A549 (cell line): ENCODE measurements around the gene NEK8. TPM values are rescaled to one million over a fixed set of nuclear protein-coding genes. Genes with fewer than 3 reads are reported as not detected.

Experiments
- ATAC-seq, 2 experiments: fragments of 200-7000 bp in 1 of 2; fragments of >200 bp in 1 of 2; cut with Nextera tagmentation in 1 of 2; cut with Tn5 transposase in 1 of 2; 3 replicates each; pipeline versions ENCODE4 v1.8.0 to v1.9.1; 2018 to 2020; ENCODE audit warnings: mild to moderate bottlenecking in 1 of 2, moderate library complexity in 1 of 2
- CTCF ChIA-PET: fragments of 300-600 bp; sonication (Branson Sonifier 250); formaldehyde crosslinking; extraction: SDS; loops from one replicate; lab custom pipeline; 2021; ENCODE audit warnings: antibody characterized with exemption, inconsistent platforms; lab: Yijun Ruan, JAX
- POLR2A ChIA-PET: fragments of 350-600 bp; formaldehyde crosslinking; extraction: SDS; loops from one replicate; lab custom pipeline; 2021; ENCODE audit warnings: antibody characterized with exemption, inconsistent platforms; lab: Yijun Ruan, JAX
- DNase-seq, 2 experiments: peaks; one replicate each; pipeline versions ENCODE4 v3.0.0 to v3.0.0-alpha.2; 2011 to 2016; ENCODE audit warnings: low read depth in 1 of 2, low spot score in 1 of 2
- FAIRE-seq: peaks from 2 replicates; lab custom pipeline; 2011; peaks lifted over from hg19 to GRCh38; lab: Jason Lieb, UNC
- H3K27ac ChIP-seq, 2 experiments: fragments of >200 bp; sonication (Bioruptor Twin); formaldehyde crosslinking; 3 replicates each; pipeline ENCODE4 v1.5.1; 2016 to 2017
- H3K4me1 ChIP-seq: fragments of >200 bp; sonication (Bioruptor Twin); formaldehyde crosslinking; 3 replicates; pipeline ENCODE4 v1.6.1; 2016
- H3K4me2 ChIP-seq: fragments of >200 bp; sonication (Bioruptor Twin); formaldehyde crosslinking; 3 replicates; pipeline ENCODE4 v1.6.1; 2016
- H3K4me3 ChIP-seq: fragments of >200 bp; sonication (Bioruptor Twin); formaldehyde crosslinking; 3 replicates; pipeline ENCODE4 v1.5.1; 2016
- H3K9me3 ChIP-seq: fragments of >200 bp; sonication (Bioruptor Twin); formaldehyde crosslinking; 3 replicates; pipeline ENCODE4 v1.6.1; 2016
- BCL3 ChIP-seq: fragments of >200 bp; sonication (Bioruptor Twin); formaldehyde crosslinking; IDR thresholded peaks from 3 replicates; pipeline ENCODE4 v1.6.1; 2016
- CTCF ChIP-seq: fragments of >200 bp; sonication (Bioruptor Twin); formaldehyde crosslinking; IDR thresholded peaks from 3 replicates; pipeline ENCODE4 v1.5.1; 2016
- EHMT2 ChIP-seq: fragments of 200-600 bp; sonication (generic); IDR thresholded peaks from 2 replicates; pipeline ENCODE4 v1.6.1; 2016; ENCODE audit warnings: antibody characterized with exemption, low read depth, mild to moderate bottlenecking, moderate library complexity
- ESRRA ChIP-seq: fragments of 150-350 bp; IDR thresholded peaks from 2 replicates; pipeline ENCODE4 v1.6.1; 2014; ENCODE audit warnings: mild to moderate bottlenecking, low read length, borderline replicate concordance
- FOSL2 ChIP-seq, 2 experiments: fragments of 450-650 bp in 1 of 2; fragments of >200 bp in 1 of 2; sonication (Bioruptor Twin) in 1 of 2; formaldehyde crosslinking; IDR thresholded peaks; 2 replicates each; pipeline versions ENCODE4 v1.5.0 to v1.6.1; 2016 to 2020; ENCODE audit warnings: mild to moderate bottlenecking in 1 of 2, moderate library complexity in 1 of 2
- JUN ChIP-seq, 2 experiments: fragments of >200 bp; sonication (Bioruptor Twin); formaldehyde crosslinking; IDR thresholded peaks; 2 replicates in 1 of 2; 3 replicates in 1 of 2; pipeline ENCODE4 v1.6.1; 2016 to 2017
- KDM1A ChIP-seq: fragments of 200-600 bp; sonication (generic); IDR thresholded peaks from 2 replicates; pipeline ENCODE4 v1.6.1; 2016; ENCODE audit warnings: low read depth, mild to moderate bottlenecking
- KDM5A ChIP-seq: fragments of 200-600 bp; sonication (generic); IDR thresholded peaks from 2 replicates; pipeline ENCODE4 v1.6.1; 2016; ENCODE audit warnings: antibody characterized with exemption, mild to moderate bottlenecking
- MYC ChIP-seq: IDR thresholded peaks from 2 replicates; pipeline ENCODE4 v1.6.1; 2012; ENCODE audit warnings: mild to moderate bottlenecking, inconsistent platforms, low read length, improper control_type of control experiment, borderline replicate concordance
- NPAS2 ChIP-seq: fragments of 250-450 bp; sonication (Bioruptor Pico); IDR thresholded peaks from 2 replicates; pipeline ENCODE4 v1.8.0; 2022; ENCODE audit warnings: mild to moderate bottlenecking, moderate library complexity, borderline replicate concordance
- NR3C1 ChIP-seq: fragments of >200 bp; sonication (Bioruptor Twin); formaldehyde crosslinking; IDR thresholded peaks from 3 replicates; pipeline ENCODE4 v1.6.1; 2017
- RAD21 ChIP-seq, 2 experiments: fragments of >200 bp in 1 of 2; sonication (Bioruptor Twin) in 1 of 2; formaldehyde crosslinking in 1 of 2; IDR thresholded peaks in 1 of 2; conservative IDR thresholded peaks in 1 of 2; 2 replicates in 1 of 2; 3 replicates in 1 of 2; pipeline ENCODE4 v1.6.1; 2012 to 2018; ENCODE audit warnings: inconsistent platforms in 1 of 2
- SMC3 ChIP-seq: fragments of >200 bp; sonication (Bioruptor Twin); formaldehyde crosslinking; IDR thresholded peaks from 3 replicates; pipeline ENCODE4 v1.6.1; 2018; ENCODE audit warnings: inconsistent platforms
- SREBF2 ChIP-seq: fragments of 450-650 bp; IDR thresholded peaks from 2 replicates; pipeline ENCODE4 v1.6.1; 2014; ENCODE audit warnings: mild to moderate bottlenecking, moderate library complexity
- ZSCAN20 ChIP-seq: fragments of 250-450 bp; sonication (Bioruptor Pico); IDR thresholded peaks from 2 replicates; pipeline ENCODE4 v1.8.0; 2022; ENCODE audit warnings: mild to moderate bottlenecking, moderate library complexity
- WGBS: methylation state at CpG from one replicate; pipeline ENCODE4 v1.1.6; 2017; ENCODE audit errors: missing lambda C conversion rate; 5-methylcytosine and 5-hydroxymethylcytosine counted together
- polyA plus RNA-seq, 4 experiments: library from polyadenylated mRNA; depleted of rRNA in 3 of 4; stranded (reverse); fragments of >200 nt; fragmentation: RNase III in 1 of 4; extraction: RNeasy Plus Mini Kit Qiagen cat#74134 plus additional on column Dnase treatment in 1 of 4; gene quantifications; 2 replicates in 3 of 4; 3 replicates in 1 of 4; pipeline ENCODE4 v1.2.3, GENCODE V29; 2011 to 2017

NEK8 gene
- polyA plus RNA-seq, 2 of the 4 experiments (the other 2 are of a cell fraction) = 5.1 to 5.3 TPM

DNA sequence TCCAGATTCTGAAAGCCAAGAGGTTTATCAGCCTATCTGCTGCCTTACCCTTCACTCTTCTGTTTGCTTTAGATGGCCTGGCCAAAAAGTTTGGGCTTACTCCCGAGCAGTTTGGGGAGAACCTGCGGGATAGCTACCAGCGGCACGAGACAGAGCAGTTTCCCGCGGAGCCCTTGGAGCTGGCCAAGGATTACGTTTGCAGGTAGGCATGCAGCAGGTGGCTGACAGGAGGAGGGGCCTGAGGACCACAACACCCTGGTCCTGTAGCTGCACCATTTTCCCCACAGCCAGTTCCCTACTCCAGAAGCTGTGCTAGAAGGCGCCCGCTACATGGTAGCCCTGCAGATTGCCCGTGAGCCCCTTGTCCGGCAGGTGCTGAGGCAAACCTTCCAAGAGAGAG, 45.9 kb upstream of the NEK8 start:
- POLR2A ChIA-PET = no interaction called here
- Histone ChIP-seq H3K27ac (no peak overlapping the region), H3K9me3 (no peaks in the 10 kb centered on the region), H3K4me1 (no peaks in the 10 kb centered on the region)
- DNase-seq = no peak
- ATAC-seq = no peak
- WGBS = 94% methylated on average over 11 of the region's 11 CpGs
- no peak for FAIRE-seq
- CTCF ChIA-PET = interaction anchor here (0.7 to 31.4 kb wide), 9 partner anchors 11 to 187 kb away, joined by 3 to 335 read pairs (median 3); partner anchors contain the start of genes BLTP2 and PROCA1
- no peak for TF ChIP-seq KDM5A
- TF ChIP-seq ESRRA = no peak
- TF ChIP-seq JUN (IDR thresholded peaks at IDR 0.05) = no peak
- TF ChIP-seq BCL3 = no peak
- no peak for TF ChIP-seq NR3C1
- TF ChIP-seq FOSL2 (IDR thresholded peaks at IDR 0.05) = no peak
- no peak for TF ChIP-seq FOSL2 (CRISPR knock-in tag; IDR thresholded peaks at IDR 0.05)
- TF ChIP-seq EHMT2 = no peak
- TF ChIP-seq RAD21 (conservative IDR thresholded peaks at IDR 0.05 in 1 of 2, IDR thresholded peaks at IDR 0.05 in 1 of 2) = no peak
- TF ChIP-seq, all 56 proteins: peak for 0
- Histone ChIP-seq H3K4me3 (no peak overlapping the region), H3K4me2 (no peak overlapping the region)

- H3K4me1 ChIP-seq = no peaks in the 10 kb centered on the region
- FAIRE-seq = peak; percentile 93
- CTCF ChIA-PET = interaction anchor here (1.0 to 31.4 kb wide), 7 partner anchors 9 to 269 kb away, joined by 3 to 335 read pairs (median 4); partner anchors contain the start of genes BLTP2 and PROCA1
- no peak overlapping the region for H3K4me2 ChIP-seq
- no peak overlapping the region for H3K27ac ChIP-seq
- TF ChIP-seq KDM1A = no peak
- peak; percentile 34; the same call in 1 of the 3 replicates for TF ChIP-seq SMC3
- peak; percentile 79 to 80 for TF ChIP-seq RAD21 (conservative IDR thresholded peaks at IDR 0.05 in 1 of 2, IDR thresholded peaks at IDR 0.05 in 1 of 2)
- TF ChIP-seq CTCF = peak; percentile 58
- TF ChIP-seq, all 56 proteins: peak for 3
- DNase-seq (peak; percentile 63 to 86), ATAC-seq (peak; percentile 81 to 87)
- Histone ChIP-seq H3K9me3 (no peaks in the 10 kb centered on the region), H3K4me3 (no peak overlapping the region)
- POLR2A ChIA-PET = no interaction called here
- 50% methylated on average over 3 of the region's 3 CpGs for WGBS
These were observed 43.6 kb upstream of the NEK8 start for GRCh38 chr17:28684963-28685362.

DNA sequence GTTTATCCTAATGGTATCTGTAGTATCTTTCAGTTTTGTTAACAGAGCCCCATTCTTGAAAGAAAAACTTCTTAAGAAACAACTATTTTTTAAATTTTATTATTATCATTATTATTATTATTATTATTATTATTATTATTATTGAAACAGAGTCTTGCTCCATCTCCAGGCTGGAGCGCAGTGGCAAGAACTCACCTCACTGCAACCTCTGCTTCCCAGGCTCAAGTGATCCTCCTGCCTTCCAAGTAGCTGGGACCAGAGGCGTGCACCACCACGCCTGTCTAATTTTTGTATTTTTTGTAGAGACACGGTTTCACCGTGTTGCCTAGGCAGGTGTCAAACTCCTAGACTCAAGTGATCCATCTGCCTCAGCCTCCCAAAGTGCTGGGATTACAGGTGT, 43.2 kb upstream of the NEK8 start:
- Histone ChIP-seq H3K4me3 (no peak overlapping the region), H3K27ac (no peak overlapping the region), H3K4me1 (no peaks in the 10 kb centered on the region), H3K9me3 (no peaks in the 10 kb centered on the region), H3K4me2 (no peak overlapping the region)
- DNase-seq (no peak), ATAC-seq (no peak), FAIRE-seq (no peak)
- POLR2A ChIA-PET = no interaction called here
- no peak for TF ChIP-seq SMC3
- no peak for TF ChIP-seq SREBF2
- no peak for TF ChIP-seq NPAS2 (CRISPR knock-in tag)
- CTCF ChIA-PET = interaction anchor here (1.1 to 31.4 kb wide), 7 partner anchors 9 to 268 kb away, joined by 3 to 335 read pairs (median 17); partner anchors contain the start of genes BLTP2, NEK8, PROCA1 and TLCD1
- WGBS = 88% methylated on average over 5 of the region's 5 CpGs

GRCh38 chr17:28686296-28686695, 42.3 kb upstream of the NEK8 start:
- ATAC-seq = no peak

More at GRCh38 chr17:28686296-28686695, 42.3 kb upstream of the NEK8 start:
- H3K9me3 ChIP-seq = no peaks in the 10 kb centered on the region
- no peak overlapping the region for H3K4me3 ChIP-seq
- WGBS = 87% methylated on average over 4 of the region's 4 CpGs
- DNase-seq = no peak
- ChIA-PET CTCF (interaction anchor here (0.6 to 31.4 kb wide), 6 partner anchors 10 to 267 kb away, joined by 3 to 335 read pairs (median 20); partner anchors contain the start of genes BLTP2, NEK8, PROCA1 and TLCD1), POLR2A (no interaction called here)
- H3K27ac ChIP-seq = no peak overlapping the region
- FAIRE-seq = no peak
- H3K4me2 ChIP-seq = no peak overlapping the region
- H3K4me1 ChIP-seq = no peaks in the 10 kb centered on the region
- no peak for TF ChIP-seq ZSCAN20
- TF ChIP-seq MYC = no peak
- TF ChIP-seq EHMT2 = no peak
